ENCODE results near the gene ARF6.

DNA sequence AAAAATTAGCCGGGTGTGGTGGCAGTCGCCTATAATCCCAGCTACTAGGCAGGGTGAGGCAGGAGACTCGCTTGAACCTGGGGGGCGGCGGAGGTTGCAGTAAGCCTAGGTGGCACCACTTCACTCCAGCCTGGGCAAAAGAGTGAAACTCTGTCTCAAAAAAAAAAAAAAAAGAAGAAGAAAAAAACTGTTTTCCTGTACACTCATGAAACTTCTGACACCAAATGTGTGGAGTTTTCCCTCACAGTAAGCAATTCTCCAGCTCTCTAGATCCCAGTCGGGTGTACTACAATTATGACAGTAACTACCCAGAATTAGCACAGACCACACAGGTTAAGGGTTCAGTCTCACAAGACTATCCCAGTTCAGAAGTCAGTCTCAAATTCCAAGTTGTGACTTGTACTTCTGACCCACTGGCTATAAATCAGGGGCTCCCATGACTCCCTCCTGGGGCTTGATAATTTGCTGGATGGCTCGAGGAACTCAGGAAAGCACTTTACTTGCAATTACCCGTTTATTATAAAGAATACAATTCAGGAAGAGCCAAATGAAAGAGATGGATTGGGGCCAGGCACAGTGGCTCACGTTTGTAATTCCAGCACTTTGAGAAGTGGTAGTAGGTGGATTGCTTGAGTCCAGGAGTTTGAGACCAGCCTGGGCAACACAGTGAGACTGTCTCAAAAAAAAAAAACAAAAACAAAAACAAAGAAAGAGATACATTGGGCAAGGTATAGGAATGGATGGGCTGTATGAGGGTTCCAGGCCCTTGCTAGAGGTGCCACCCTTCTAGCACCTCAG lies 12.4 kb upstream of the ARF6 start:
- TF ChIP-seq POLR2A (IDR thresholded peaks at IDR 0.05; ENCODE audit: low read length) = no peak
- no peak for TF ChIP-seq GATA1 (IDR thresholded peaks at IDR 0.05; ENCODE audit: low read depth, low read length)

Measured in erythroblast (primary cell).